Subcutaneous adipose tissue (tissue), 4 donors: ENCODE measurements around the gene CNEP1R1. TPM values are rescaled to one million over a fixed set of nuclear protein-coding genes. Genes with fewer than 3 reads are reported as not detected.

Experiments
- small RNA-seq: library from RNA; depleted of rRNA; stranded (forward); fragments of <200 nt; gene quantifications from one replicate; pipeline ENCODE3, GENCODE V24; 2016
- total RNA-seq, 4 donors: library from RNA; depleted of rRNA; stranded (reverse); fragments of >200 nt; gene quantifications; one replicate each; pipeline ENCODE4 v1.1.0, GENCODE V29; 2016
- TF ChIP-seq, protein P1 (sequence below): fragments of 450-650 bp; IDR thresholded peaks from one replicate; pipeline ENCODE4 v1.5.1; 2016; ENCODE audit warnings: low read depth, mild to moderate bottlenecking, control low read depth, antibody characterized with exemption, moderate library complexity

The CNEP1R1 gene
- total RNA-seq, 4 donors from 2014 or later, result 10.9 to 39.8 (median 28.7) TPM

GRCh38 chr16:50086176-50086575 is 61.2 kb downstream of the CNEP1R1 start:
- TF ChIP-seq, protein P1, sequence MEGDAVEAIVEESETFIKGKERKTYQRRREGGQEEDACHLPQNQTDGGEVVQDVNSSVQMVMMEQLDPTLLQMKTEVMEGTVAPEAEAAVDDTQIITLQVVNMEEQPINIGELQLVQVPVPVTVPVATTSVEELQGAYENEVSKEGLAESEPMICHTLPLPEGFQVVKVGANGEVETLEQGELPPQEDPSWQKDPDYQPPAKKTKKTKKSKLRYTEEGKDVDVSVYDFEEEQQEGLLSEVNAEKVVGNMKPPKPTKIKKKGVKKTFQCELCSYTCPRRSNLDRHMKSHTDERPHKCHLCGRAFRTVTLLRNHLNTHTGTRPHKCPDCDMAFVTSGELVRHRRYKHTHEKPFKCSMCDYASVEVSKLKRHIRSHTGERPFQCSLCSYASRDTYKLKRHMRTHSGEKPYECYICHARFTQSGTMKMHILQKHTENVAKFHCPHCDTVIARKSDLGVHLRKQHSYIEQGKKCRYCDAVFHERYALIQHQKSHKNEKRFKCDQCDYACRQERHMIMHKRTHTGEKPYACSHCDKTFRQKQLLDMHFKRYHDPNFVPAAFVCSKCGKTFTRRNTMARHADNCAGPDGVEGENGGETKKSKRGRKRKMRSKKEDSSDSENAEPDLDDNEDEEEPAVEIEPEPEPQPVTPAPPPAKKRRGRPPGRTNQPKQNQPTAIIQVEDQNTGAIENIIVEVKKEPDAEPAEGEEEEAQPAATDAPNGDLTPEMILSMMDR, result no peak

Small RNA genes lying within 50 kb of the gene (small RNA-seq; reads per million reads assigned to genes)
- gene RF00017, result not detected

Other genes starting within 250 kb of the CNEP1R1 start
- 10 to 100 TPM in 2 of 4 donors, 1 to 10 TPM in 2; 4.1 to 20.2 (median 10.3) TPM for gene ZNF423, start 169.1 kb upstream of the CNEP1R1 start, total RNA-seq
- gene HEATR3, start 40.7 kb downstream of the CNEP1R1 start, total RNA-seq, result 10 to 100 TPM; 14.3 to 42.2 (median 19.8) TPM
- 10 to 100 TPM; 12.4 to 14.3 (median 13.2) TPM for gene TENT4B, start 128.1 kb downstream of the CNEP1R1 start, total RNA-seq
- 10 to 100 TPM; 16.6 to 42.3 (median 29.1) TPM for gene ADCY7, start 241.3 kb downstream of the CNEP1R1 start, total RNA-seq